Adrenal gland (tissue), 5 donors: ENCODE measurements around the gene EFNB1.

Experiments used
- CTCF ChIP-seq, 6 experiments: fragments of 450-650 bp in 4 of 6; fragments of 200-600 bp in 2 of 6; sonication (generic) in 1 of 6; IDR thresholded peaks; 1 replicate in 5 of 6; 2 replicates in 1 of 6; pipeline versions ENCODE4 v1.5.1 to v1.8.0; 2016 to 2021; ENCODE audit warnings: antibody characterized with exemption in 6 of 6, mild to moderate bottlenecking in 2 of 6, moderate library complexity in 1 of 6
- POLR2A ChIP-seq, 2 donors: fragments of 450-650 bp; IDR thresholded peaks; one replicate each; pipeline ENCODE4 v1.6.1; 2017; ENCODE audit warnings: antibody characterized with exemption in 2 of 2, mild to moderate bottlenecking in 2 of 2, moderate library complexity in 1 of 2
- donor health status: DM: no; HTN: no; CAD: no.

GRCh38 chrX:68824152-68824433 lies 4.7 kb upstream of the EFNB1 start:
- TF ChIP-seq CTCF (IDR thresholded peaks at IDR 0.05) (no peak), POLR2A (IDR thresholded peaks at IDR 0.05) (no peak)
